OCI-LY3 (cell line): ENCODE measurements around the gene NLRC5.

ENCODE experiments used
- CTCF ChIP-seq: fragments of 200-600, 300-600 bp; sonication (generic); IDR thresholded peaks from 2 replicates; pipeline ENCODE4 v1.5.1; 2014; ENCODE audit warnings: antibody characterized with exemption, low read length, low read depth
- EZH2phosphoT487 ChIP-seq: fragments of 200-600 bp; shearing (Covaris generic); IDR thresholded peaks from 2 replicates; pipeline ENCODE4 v1.6.1; 2018; ENCODE audit warnings: antibody characterized with exemption, mixed run types, low read depth

DNA sequence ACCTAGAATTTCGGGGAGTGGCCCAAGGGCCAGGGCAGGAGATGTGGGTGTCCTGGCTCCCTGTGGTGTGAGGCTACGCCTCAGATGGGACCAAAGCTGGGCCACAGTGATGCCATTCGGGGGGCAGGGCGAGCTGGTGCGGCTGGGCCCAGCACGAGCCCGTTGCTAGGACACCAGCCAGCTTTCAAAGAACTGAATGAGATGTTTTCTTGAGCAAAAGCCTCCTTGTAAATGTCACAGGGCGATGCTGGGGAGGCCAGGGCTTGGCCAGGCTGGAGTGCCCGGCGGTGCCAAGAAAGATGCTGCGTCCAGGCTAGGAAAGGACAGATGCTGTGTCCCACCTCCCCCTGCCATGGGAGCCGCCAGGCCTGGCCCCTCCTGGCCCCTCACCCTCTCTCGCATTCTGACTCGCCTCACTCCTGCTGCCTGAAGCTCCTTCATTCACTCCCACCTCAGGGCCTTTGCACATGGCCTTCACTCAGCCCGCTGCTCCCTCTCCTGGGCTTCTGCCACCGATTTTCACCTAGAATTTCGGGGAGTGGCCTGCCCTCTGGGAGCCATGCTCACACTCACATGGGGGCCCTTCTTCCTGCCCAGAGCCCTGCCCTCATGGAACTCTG, 142.1 kb downstream of the NLRC5 start:
- TF ChIP-seq CTCF = no peak
- no peak for TF ChIP-seq EZH2phosphoT487
